OCI-LY1 (cell line): Measurements from ENCODE around the gene UNC80.

Experiments
- EZH2 ChIP-seq: fragments of 200-600 bp; sonication (generic), shearing (Covaris generic); IDR thresholded peaks from 2 replicates; pipeline ENCODE4 v1.8.0; 2017; ENCODE audit warnings: borderline replicate concordance, mixed run types, mild to moderate bottlenecking, antibody characterized with exemption, low read length, moderate library complexity, mixed read lengths
- TF ChIP-seq, protein P1 (sequence below): fragments of 200-600 bp; sonication (generic), shearing (Covaris generic); IDR thresholded peaks from 2 replicates; pipeline ENCODE4 v1.5.1; 2017; ENCODE audit warnings: mild to moderate bottlenecking, antibody characterized with exemption, low read length, moderate library complexity, mixed read lengths

DNA sequence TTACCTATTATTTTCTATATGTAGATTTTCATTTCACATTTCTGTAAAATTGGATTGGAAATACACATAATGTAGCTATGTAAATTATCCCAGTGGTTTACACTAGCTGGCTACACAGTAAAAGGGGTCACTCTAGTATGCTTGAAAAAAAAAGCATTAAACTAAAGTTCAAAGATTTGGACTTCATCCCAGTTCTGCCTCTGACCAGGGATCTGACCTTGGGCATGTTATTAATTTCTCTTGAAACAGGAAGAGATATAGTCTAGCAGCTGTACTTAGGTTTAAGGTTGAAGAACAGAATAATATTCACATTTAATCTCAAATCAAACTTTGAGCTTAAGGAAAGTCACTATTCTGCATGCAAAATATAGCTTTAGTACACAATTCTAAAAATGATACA, 166.3 kb downstream of the UNC80 start:
- TF ChIP-seq, protein P1, sequence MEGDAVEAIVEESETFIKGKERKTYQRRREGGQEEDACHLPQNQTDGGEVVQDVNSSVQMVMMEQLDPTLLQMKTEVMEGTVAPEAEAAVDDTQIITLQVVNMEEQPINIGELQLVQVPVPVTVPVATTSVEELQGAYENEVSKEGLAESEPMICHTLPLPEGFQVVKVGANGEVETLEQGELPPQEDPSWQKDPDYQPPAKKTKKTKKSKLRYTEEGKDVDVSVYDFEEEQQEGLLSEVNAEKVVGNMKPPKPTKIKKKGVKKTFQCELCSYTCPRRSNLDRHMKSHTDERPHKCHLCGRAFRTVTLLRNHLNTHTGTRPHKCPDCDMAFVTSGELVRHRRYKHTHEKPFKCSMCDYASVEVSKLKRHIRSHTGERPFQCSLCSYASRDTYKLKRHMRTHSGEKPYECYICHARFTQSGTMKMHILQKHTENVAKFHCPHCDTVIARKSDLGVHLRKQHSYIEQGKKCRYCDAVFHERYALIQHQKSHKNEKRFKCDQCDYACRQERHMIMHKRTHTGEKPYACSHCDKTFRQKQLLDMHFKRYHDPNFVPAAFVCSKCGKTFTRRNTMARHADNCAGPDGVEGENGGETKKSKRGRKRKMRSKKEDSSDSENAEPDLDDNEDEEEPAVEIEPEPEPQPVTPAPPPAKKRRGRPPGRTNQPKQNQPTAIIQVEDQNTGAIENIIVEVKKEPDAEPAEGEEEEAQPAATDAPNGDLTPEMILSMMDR, result no peak
- no peak for TF ChIP-seq EZH2
